Spleen (tissue), 11 donors: ENCODE data around the gene PAX5. TPM values are rescaled to one million over a fixed set of nuclear protein-coding genes. Genes with fewer than 3 reads are reported as not detected.

ENCODE experiments used
- DNase-seq: peaks from one replicate; pipeline ENCODE4 v3.0.0-alpha.2; 2020
- H3K27ac ChIP-seq, 8 donors: fragments of 200-600 bp; sonication (generic) in 7 of 8; 1 replicate in 4 of 8; 2 replicates in 4 of 8; pipeline versions ENCODE4 v1.5.0 to v1.8.0; 2016 to 2021; ENCODE audit warnings: inconsistent platforms in 4 of 8, mild to moderate bottlenecking in 4 of 8, moderate library complexity in 1 of 8
- H3K27me3 ChIP-seq, 7 donors: fragments of 200-600 bp; sonication (generic) in 6 of 7; replicated peaks in 1 of 7; 1 replicate in 4 of 7; 2 replicates in 3 of 7; pipeline versions ENCODE4 v1.5.0 to v1.8.0; 2016 to 2021; ENCODE audit warnings: inconsistent platforms in 3 of 7, mild to moderate bottlenecking in 1 of 7
- H3K36me3 ChIP-seq, 6 donors: fragments of 200-600 bp; sonication (generic) in 5 of 6; 1 replicate in 4 of 6; 2 replicates in 2 of 6; pipeline versions ENCODE4 v1.5.0 to v1.8.0; 2016 to 2021; ENCODE audit warnings: inconsistent platforms in 2 of 6
- H3K4me1 ChIP-seq, 6 donors: fragments of 200-600 bp; sonication (generic) in 5 of 6; 1 replicate in 3 of 6; 2 replicates in 3 of 6; pipeline versions ENCODE4 v1.5.0 to v1.8.0; 2016 to 2021; ENCODE audit warnings: inconsistent platforms in 3 of 6
- H3K4me3 ChIP-seq, 8 donors: fragments of 200-600 bp; sonication (generic) in 7 of 8; 1 replicate in 4 of 8; 2 replicates in 4 of 8; pipeline versions ENCODE4 v1.5.0 to v1.8.0; 2016 to 2021; ENCODE audit warnings: inconsistent platforms in 4 of 8, mild to moderate bottlenecking in 4 of 8, moderate library complexity in 2 of 8
- H3K9me3 ChIP-seq, 8 donors: fragments of 200-600 bp; sonication (generic) in 7 of 8; 1 replicate in 4 of 8; 2 replicates in 4 of 8; pipeline versions ENCODE4 v1.5.0 to v1.8.0; 2016 to 2021; ENCODE audit warnings: inconsistent platforms in 4 of 8
- POLR2A ChIP-seq, 3 donors: fragments of 450-650 bp; IDR thresholded peaks; one replicate each; pipeline ENCODE4 v1.5.1; 2017; ENCODE audit warnings: antibody characterized with exemption in 3 of 3, mild to moderate bottlenecking in 1 of 3
- POLR2AphosphoS5 ChIP-seq, 3 donors: sonication (generic); formaldehyde crosslinking; IDR thresholded peaks; one replicate each; pipeline ENCODE4 v1.5.1; 2017; ENCODE audit warnings: antibody characterized with exemption in 3 of 3
- WGBS, 5 donors: extraction: QIAGEN DNeasy Blood & Tissue Kit in 3 of 5; methylation state at CpG; one replicate each; pipeline versions ENCODE4 v1.1.5 to v1.1.7; 2013 to 2018; 5-methylcytosine and 5-hydroxymethylcytosine counted together
- intact Hi-C: fragments of 100-400 bp; cut with DNase I; formaldehyde crosslinking; loops from one replicate; pipeline ENCODE4 v1.15.0; 2023; ENCODE audit warnings: low total_unique reads
- polyA plus RNA-seq, 3 donors: library from polyadenylated mRNA; stranded (reverse); fragments of 200-250 nt; gene quantifications; one replicate each; pipeline ENCODE4 v1.2.1, GENCODE V29; 2013
- total RNA-seq, 7 donors: library from RNA; depleted of rRNA in 3 of 7; stranded (reverse); fragments of >200 nt in 3 of 7; fragmentation: NEBNext Ultra II Directional in 4 of 7; extraction: Animal tissue kit (Norgen Biotek cat#: 25700) in 4 of 7; gene quantifications; one replicate each; pipeline versions ENCODE4 v1.1.0 to v1.2.1, GENCODE V29; 2016 to 2021
- TF ChIP-seq, protein P1 (sequence below), 11 experiments: fragments of 200-600 bp in 7 of 11; fragments of 450-650 bp in 4 of 11; sonication (generic) in 4 of 11; IDR thresholded peaks in 8 of 11; conservative IDR thresholded peaks in 3 of 11; 1 replicate in 7 of 11; 2 replicates in 4 of 11; pipeline versions ENCODE4 v1.4.0 to v1.8.0; 2016 to 2021; ENCODE audit warnings: antibody characterized with exemption in 11 of 11, inconsistent platforms in 4 of 11, mild to moderate bottlenecking in 1 of 11
- donor health status: healthy with polysubstance abuse.
- donor health status: DM: no; HTN: no; CAD: no; lungs with moderate emphysema.
- donor health status: DM: no; HTN: no; CAD: no.
- donor health status: Bipolar disorder and iron deficiency.
- donor health status: healthy.
- donor health status: DM: no; HTN: no; CAD: no.
- donor health status: DM: yes; HTN: yes; CAD: no.

PAX5 gene
- total and polyA plus RNA-seq, 10 donors = 15.9 to 120 (median 53.0) TPM

DNA sequence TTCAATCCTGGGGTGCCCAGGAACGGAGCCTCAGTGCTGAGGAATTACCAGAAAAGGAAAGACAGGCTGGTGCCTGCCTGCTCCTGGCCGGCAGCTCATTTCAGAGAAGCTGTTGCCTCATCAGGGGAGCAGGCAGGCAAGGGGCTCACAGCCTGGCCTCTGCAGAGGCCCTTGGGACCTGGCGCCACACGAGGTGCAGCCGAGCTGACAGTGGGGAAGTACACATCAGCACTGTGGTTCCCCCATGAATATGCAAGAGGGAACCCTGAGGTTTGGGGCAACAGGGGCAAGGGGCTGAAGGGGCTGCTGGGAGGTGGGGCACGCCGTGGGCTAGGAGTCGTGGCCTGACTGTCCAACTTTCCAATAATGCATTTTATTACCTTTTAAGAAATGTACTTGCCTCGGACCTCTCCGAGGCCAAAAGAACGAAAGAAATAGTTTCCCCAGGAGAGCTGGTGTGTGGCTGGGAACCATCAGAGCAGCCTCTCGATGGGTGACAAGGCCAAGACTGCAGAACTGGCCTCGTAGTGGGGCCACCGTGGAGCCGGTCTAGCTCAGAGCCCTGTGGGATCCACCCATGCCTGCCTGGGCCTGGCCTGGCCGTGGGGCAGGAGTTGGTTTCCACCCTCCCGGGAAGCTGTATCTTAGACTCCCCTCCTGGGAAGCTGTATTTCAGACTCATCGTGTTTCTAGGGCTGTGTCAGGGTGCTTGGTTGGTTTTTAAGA lies 198.6 kb downstream of the PAX5 start:
- intact Hi-C loops = no loop called here
- Histone ChIP-seq H3K27ac (peak overlapping the region in 3 of 8 donors; percentile 18 to 55 (median 32)), H3K4me1 (peaks cover 0 to 24% (median 2%) of the 10 kb centered on the region in 6 donors), H3K9me3 (no peaks in the 10 kb centered on the region), H3K4me3 (no peak overlapping the region), H3K27me3 (no peaks in the 10 kb centered on the region), H3K36me3 (peaks cover 0 to 29% (median 9%) of the 10 kb centered on the region in 6 donors)
- DNase-seq = peak; percentile 87
- peak; percentile 20 to 65 (median 35) for TF ChIP-seq POLR2AphosphoS5 (IDR thresholded peaks at IDR 0.05)
- TF ChIP-seq, protein P1, sequence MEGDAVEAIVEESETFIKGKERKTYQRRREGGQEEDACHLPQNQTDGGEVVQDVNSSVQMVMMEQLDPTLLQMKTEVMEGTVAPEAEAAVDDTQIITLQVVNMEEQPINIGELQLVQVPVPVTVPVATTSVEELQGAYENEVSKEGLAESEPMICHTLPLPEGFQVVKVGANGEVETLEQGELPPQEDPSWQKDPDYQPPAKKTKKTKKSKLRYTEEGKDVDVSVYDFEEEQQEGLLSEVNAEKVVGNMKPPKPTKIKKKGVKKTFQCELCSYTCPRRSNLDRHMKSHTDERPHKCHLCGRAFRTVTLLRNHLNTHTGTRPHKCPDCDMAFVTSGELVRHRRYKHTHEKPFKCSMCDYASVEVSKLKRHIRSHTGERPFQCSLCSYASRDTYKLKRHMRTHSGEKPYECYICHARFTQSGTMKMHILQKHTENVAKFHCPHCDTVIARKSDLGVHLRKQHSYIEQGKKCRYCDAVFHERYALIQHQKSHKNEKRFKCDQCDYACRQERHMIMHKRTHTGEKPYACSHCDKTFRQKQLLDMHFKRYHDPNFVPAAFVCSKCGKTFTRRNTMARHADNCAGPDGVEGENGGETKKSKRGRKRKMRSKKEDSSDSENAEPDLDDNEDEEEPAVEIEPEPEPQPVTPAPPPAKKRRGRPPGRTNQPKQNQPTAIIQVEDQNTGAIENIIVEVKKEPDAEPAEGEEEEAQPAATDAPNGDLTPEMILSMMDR (IDR thresholded peaks at IDR 0.05 in 8 of 11, conservative IDR thresholded peaks at IDR 0.05 in 3 of 11) = no peak
- TF ChIP-seq POLR2A (IDR thresholded peaks at IDR 0.05) = no peak
- WGBS, 5 donors = 62 to 75% (median 69%) methylated on average over 12 to 18 of the region's 18 CpGs

DNA sequence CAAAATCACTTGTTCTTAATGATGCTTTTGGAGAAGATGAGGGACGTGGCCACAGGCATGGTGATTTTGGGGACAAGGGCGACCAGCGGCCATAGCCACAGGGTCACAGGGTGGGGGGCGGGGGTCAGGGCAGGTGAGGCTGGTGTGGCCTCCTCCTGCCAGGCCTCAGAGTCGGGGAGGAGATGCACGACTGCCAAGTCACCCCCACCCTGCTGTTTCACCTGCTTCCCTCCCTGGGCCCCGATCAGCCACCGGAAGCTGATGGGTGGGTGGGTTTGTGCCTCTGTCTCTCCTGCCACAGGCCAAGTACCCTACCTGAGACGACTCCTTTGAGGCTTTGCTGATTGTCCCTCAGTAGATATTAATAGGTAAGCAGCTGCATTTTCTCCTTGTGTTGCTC lies 199.3 kb downstream of the PAX5 start:
- Histone ChIP-seq H3K4me3 (no peak overlapping the region), H3K4me1 (peaks cover 0 to 24% (median 2%) of the 10 kb centered on the region in 6 donors), H3K36me3 (peaks cover 0 to 22% (median 7%) of the 10 kb centered on the region in 6 donors), H3K27ac (peak overlapping the region in 3 of 8 donors; percentile 18 to 55 (median 32)), H3K9me3 (no peaks in the 10 kb centered on the region), H3K27me3 (no peaks in the 10 kb centered on the region)
- WGBS, 5 donors = 66 to 73% (median 69%) methylated on average over 8 to 9 of the region's 9 CpGs
- TF ChIP-seq POLR2AphosphoS5 (IDR thresholded peaks at IDR 0.05) (peak in 1 of 3 donors; percentile 36), POLR2A (IDR thresholded peaks at IDR 0.05) (no peak)
- peak; percentile 82 for DNase-seq
- intact Hi-C loops = no loop called here

DNA sequence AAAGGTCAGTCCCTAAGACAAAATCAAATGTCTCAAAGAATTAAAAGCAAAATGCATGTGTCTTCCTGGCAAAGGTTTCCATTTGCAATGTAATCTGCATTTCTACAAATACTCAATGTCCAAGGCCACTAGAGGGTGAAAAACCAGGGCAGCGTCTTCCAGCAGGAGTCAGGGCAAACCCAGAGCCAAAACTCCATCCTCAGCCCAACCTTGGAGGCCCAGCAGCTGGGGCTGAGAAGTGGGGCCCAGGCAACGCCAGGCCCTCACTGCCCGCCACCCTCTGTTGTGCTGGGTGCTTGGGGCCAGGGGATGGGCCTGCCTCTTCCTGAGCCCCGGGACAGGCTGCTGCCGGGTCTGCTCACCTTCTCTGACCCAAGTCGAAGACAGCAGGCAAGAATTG lies 200.1 kb downstream of the PAX5 start:
- no peak for DNase-seq
- Histone ChIP-seq H3K4me1 (peaks cover 0 to 24% (median 2%) of the 10 kb centered on the region in 6 donors), H3K36me3 (peaks cover 0 to 14% (median under 1%) of the 10 kb centered on the region in 6 donors), H3K9me3 (no peaks in the 10 kb centered on the region), H3K4me3 (no peak overlapping the region), H3K27me3 (no peaks in the 10 kb centered on the region), H3K27ac (peak overlapping the region in 1 of 8 donors; percentile 38)
- 61 to 83% (median 79%) methylated on average over 4 to 6 of the region's 6 CpGs for WGBS, 5 donors
- TF ChIP-seq, protein P1 (IDR thresholded peaks at IDR 0.05 in 8 of 11, conservative IDR thresholded peaks at IDR 0.05 in 3 of 11) = no peak
- TF ChIP-seq POLR2AphosphoS5 (IDR thresholded peaks at IDR 0.05) (peak; percentile 13 to 75 (median 37)), POLR2A (IDR thresholded peaks at IDR 0.05) (no peak)
- intact Hi-C loops = no loop called here

GRCh38 chr9:36832164-36832795 lies 201.8 kb downstream of the PAX5 start:
- H3K27me3 ChIP-seq = no peaks in the 10 kb centered on the region
- no peak for DNase-seq
- intact Hi-C loops = no loop called here
- peaks cover 0 to 24% (median 2%) of the 10 kb centered on the region in 6 donors for H3K4me1 ChIP-seq
- TF ChIP-seq, protein P1 (IDR thresholded peaks at IDR 0.05 in 8 of 11, conservative IDR thresholded peaks at IDR 0.05 in 3 of 11) = no peak
- no peak for TF ChIP-seq POLR2A (IDR thresholded peaks at IDR 0.05)
- TF ChIP-seq POLR2AphosphoS5 (IDR thresholded peaks at IDR 0.05) = no peak
- no peaks in the 10 kb centered on the region for H3K9me3 ChIP-seq
- no peak overlapping the region for H3K27ac ChIP-seq
- H3K4me3 ChIP-seq = no peak overlapping the region
- WGBS, 5 donors = 76 to 86% (median 84%) methylated on average over 16 of the region's 16 CpGs
- no peaks in the 10 kb centered on the region for H3K36me3 ChIP-seq
